ENCODE measurements around the gene NOB1.

NOB1 gene

GRCh38 chr16:69725480-69726312, 29.0 kb downstream of the NOB1 start:
- Histone ChIP-seq H3K27ac (ENCODE audit: low read depth, low read length) (peak overlapping the region; percentile 46), H3K4me3 (ENCODE audit: low read length) (peak overlapping the region; percentile 63), H3K36me3 (ENCODE audit: control insufficient read depth, insufficient read depth, low read length) (no peaks in the 10 kb centered on the region), H3K27me3 (ENCODE audit: control insufficient read depth, insufficient read depth, low read length) (no peaks in the 10 kb centered on the region), H3K9ac (ENCODE audit: low read length) (peak overlapping the region; percentile 7), H3K4me1 (ENCODE audit: control insufficient read depth, insufficient read depth, low read length) (peaks cover 2% of the 10 kb centered on the region)

GRCh38 chr16:69724981-69725479, 29.7 kb downstream of the NOB1 start:
- Histone ChIP-seq H3K36me3 (ENCODE audit: control insufficient read depth, insufficient read depth, low read length) (no peaks in the 10 kb centered on the region), H3K4me1 (ENCODE audit: control insufficient read depth, insufficient read depth, low read length) (peaks cover 2% of the 10 kb centered on the region), H3K27me3 (ENCODE audit: control insufficient read depth, insufficient read depth, low read length) (no peaks in the 10 kb centered on the region), H3K27ac (ENCODE audit: low read depth, low read length) (no peak overlapping the region), H3K9ac (ENCODE audit: low read length) (no peak overlapping the region), H3K4me3 (ENCODE audit: low read length) (no peak overlapping the region)

- peaks cover 2% of the 10 kb centered on the region for H3K4me1 ChIP-seq (ENCODE audit: control insufficient read depth, insufficient read depth, low read length)
- no peaks in the 10 kb centered on the region for H3K27me3 ChIP-seq (ENCODE audit: control insufficient read depth, insufficient read depth, low read length)
- no peak overlapping the region for H3K4me3 ChIP-seq (ENCODE audit: low read length)
- H3K27ac ChIP-seq (ENCODE audit: low read depth, low read length), result no peak overlapping the region
- H3K36me3 ChIP-seq (ENCODE audit: control insufficient read depth, insufficient read depth, low read length), result no peaks in the 10 kb centered on the region
- no peak overlapping the region for H3K9ac ChIP-seq (ENCODE audit: low read length)
Measured at GRCh38 chr16:69724414-69724873, 30.3 kb downstream of the NOB1 start.

- Histone ChIP-seq H3K36me3 (ENCODE audit: control insufficient read depth, insufficient read depth, low read length) (no peaks in the 10 kb centered on the region), H3K4me3 (ENCODE audit: low read length) (no peak overlapping the region), H3K4me1 (ENCODE audit: control insufficient read depth, insufficient read depth, low read length) (peaks cover 2% of the 10 kb centered on the region), H3K9ac (ENCODE audit: low read length) (no peak overlapping the region), H3K27me3 (ENCODE audit: control insufficient read depth, insufficient read depth, low read length) (no peaks in the 10 kb centered on the region), H3K27ac (ENCODE audit: low read depth, low read length) (no peak overlapping the region)
Measured at GRCh38 chr16:69721441-69721957, 33.2 kb downstream of the NOB1 start.

GRCh38 chr16:69720822-69721430, 33.8 kb downstream of the NOB1 start:
- H3K27ac ChIP-seq (ENCODE audit: low read depth, low read length), result no peak overlapping the region
- no peaks in the 10 kb centered on the region for H3K36me3 ChIP-seq (ENCODE audit: control insufficient read depth, insufficient read depth, low read length)
- H3K9ac ChIP-seq (ENCODE audit: low read length), result no peak overlapping the region
- H3K27me3 ChIP-seq (ENCODE audit: control insufficient read depth, insufficient read depth, low read length), result no peaks in the 10 kb centered on the region
- no peak overlapping the region for H3K4me3 ChIP-seq (ENCODE audit: low read length)
- peaks cover 2% of the 10 kb centered on the region for H3K4me1 ChIP-seq (ENCODE audit: control insufficient read depth, insufficient read depth, low read length)

- Histone ChIP-seq H3K9ac (ENCODE audit: low read length) (no peak overlapping the region), H3K4me3 (ENCODE audit: low read length) (no peak overlapping the region), H3K27ac (ENCODE audit: low read depth, low read length) (no peak overlapping the region), H3K36me3 (ENCODE audit: control insufficient read depth, insufficient read depth, low read length) (no peaks in the 10 kb centered on the region), H3K27me3 (ENCODE audit: control insufficient read depth, insufficient read depth, low read length) (no peaks in the 10 kb centered on the region), H3K4me1 (ENCODE audit: control insufficient read depth, insufficient read depth, low read length) (no peaks in the 10 kb centered on the region)
Measured at GRCh38 chr16:69718111-69718764, 36.5 kb downstream of the NOB1 start.

GRCh38 chr16:69717066-69717465, 37.7 kb downstream of the NOB1 start:
- Histone ChIP-seq H3K36me3 (ENCODE audit: control insufficient read depth, insufficient read depth, low read length) (no peaks in the 10 kb centered on the region), H3K27me3 (ENCODE audit: control insufficient read depth, insufficient read depth, low read length) (no peaks in the 10 kb centered on the region), H3K4me1 (ENCODE audit: control insufficient read depth, insufficient read depth, low read length) (no peaks in the 10 kb centered on the region), H3K4me3 (ENCODE audit: low read length) (no peak overlapping the region), H3K9ac (ENCODE audit: low read length) (no peak overlapping the region), H3K27ac (ENCODE audit: low read depth, low read length) (no peak overlapping the region)

GRCh38 chr16:69712914-69713581, 41.7 kb downstream of the NOB1 start:
- no peaks in the 10 kb centered on the region for H3K36me3 ChIP-seq (ENCODE audit: control insufficient read depth, insufficient read depth, low read length)
- no peaks in the 10 kb centered on the region for H3K4me1 ChIP-seq (ENCODE audit: control insufficient read depth, insufficient read depth, low read length)
- no peak overlapping the region for H3K27ac ChIP-seq (ENCODE audit: low read depth, low read length)
- H3K27me3 ChIP-seq (ENCODE audit: control insufficient read depth, insufficient read depth, low read length), result no peaks in the 10 kb centered on the region
- H3K4me3 ChIP-seq (ENCODE audit: low read length), result no peak overlapping the region
- no peak overlapping the region for H3K9ac ChIP-seq (ENCODE audit: low read length)

- Histone ChIP-seq H3K27ac (ENCODE audit: low read depth, low read length) (no peak overlapping the region), H3K4me3 (ENCODE audit: low read length) (no peak overlapping the region), H3K9ac (ENCODE audit: low read length) (no peak overlapping the region), H3K4me1 (ENCODE audit: control insufficient read depth, insufficient read depth, low read length) (no peaks in the 10 kb centered on the region), H3K27me3 (ENCODE audit: control insufficient read depth, insufficient read depth, low read length) (no peaks in the 10 kb centered on the region), H3K36me3 (ENCODE audit: control insufficient read depth, insufficient read depth, low read length) (no peaks in the 10 kb centered on the region)
Measured at GRCh38 chr16:69712277-69712676, 42.4 kb downstream of the NOB1 start.

- Histone ChIP-seq H3K27ac (ENCODE audit: low read depth, low read length) (no peak overlapping the region), H3K27me3 (ENCODE audit: control insufficient read depth, insufficient read depth, low read length) (no peaks in the 10 kb centered on the region), H3K4me1 (ENCODE audit: control insufficient read depth, insufficient read depth, low read length) (no peaks in the 10 kb centered on the region), H3K4me3 (ENCODE audit: low read length) (no peak overlapping the region), H3K9ac (ENCODE audit: low read length) (no peak overlapping the region), H3K36me3 (ENCODE audit: control insufficient read depth, insufficient read depth, low read length) (no peaks in the 10 kb centered on the region)
Measured at GRCh38 chr16:69711115-69711740, 43.5 kb downstream of the NOB1 start.

GRCh38 chr16:69709456-69710084, 45.2 kb downstream of the NOB1 start:
- no peak overlapping the region for H3K9ac ChIP-seq (ENCODE audit: low read length)
- no peaks in the 10 kb centered on the region for H3K4me1 ChIP-seq (ENCODE audit: control insufficient read depth, insufficient read depth, low read length)
- peak overlapping the region; percentile 24 for H3K27ac ChIP-seq (ENCODE audit: low read depth, low read length)
- H3K27me3 ChIP-seq (ENCODE audit: control insufficient read depth, insufficient read depth, low read length), result no peaks in the 10 kb centered on the region
- no peak overlapping the region for H3K4me3 ChIP-seq (ENCODE audit: low read length)
- H3K36me3 ChIP-seq (ENCODE audit: control insufficient read depth, insufficient read depth, low read length), result no peaks in the 10 kb centered on the region

All from rectal smooth muscle tissue (tissue), 1 donor.